GM21390 (cell line): ENCODE data around the gene NYAP1.
"Not testable (repeated sequence)": the region's sequence is repeated elsewhere in the genome, so short reads cannot be mapped to it uniquely, and the experiment has no call there.

Experiments
- ATAC-seq: cut with Tn5 transposase; IDR thresholded peaks from one replicate; pipeline ENCODE4 v1.9.1; 2021; ENCODE audit not compliant: unreplicated experiment

The NYAP1 gene

GRCh38 chr7:100483722-100484672, at the start of gene NYAP1:
Gene NYAP1 (plus strand): TSS chr7:100483927. CDS start chr7:100485312, 1,385 bp downstream.
- peak; percentile 23 for ATAC-seq

- no peak for ATAC-seq
Measured at GRCh38 chr7:100434297-100435144, 49.2 kb upstream of the NYAP1 start.

- ATAC-seq = peak; percentile 25
Measured at GRCh38 chr7:100435401-100436304, 48.1 kb upstream of the NYAP1 start.

GRCh38 chr7:100437150-100438100, 46.3 kb upstream of the NYAP1 start:
- no peak for ATAC-seq

GRCh38 chr7:100438172-100438571, 45.6 kb upstream of the NYAP1 start:
- ATAC-seq = no peak

GRCh38 chr7:100438731-100439130, 45.0 kb upstream of the NYAP1 start:
- ATAC-seq = not testable (repeated sequence)

- not testable (repeated sequence) for ATAC-seq
Measured at GRCh38 chr7:100439244-100439643, 44.5 kb upstream of the NYAP1 start.

- ATAC-seq = no peak
Measured at GRCh38 chr7:100441641-100442535, 41.8 kb upstream of the NYAP1 start.

- no peak for ATAC-seq
Measured at GRCh38 chr7:100443096-100443840, 40.5 kb upstream of the NYAP1 start.

- no peak for ATAC-seq
Measured at GRCh38 chr7:100444311-100445278, 39.1 kb upstream of the NYAP1 start.

- ATAC-seq = no peak
Measured at GRCh38 chr7:100446040-100446439, 37.7 kb upstream of the NYAP1 start.

GRCh38 chr7:100447363-100447762, 36.4 kb upstream of the NYAP1 start:
- ATAC-seq = not testable (repeated sequence)

- no peak for ATAC-seq
Measured at GRCh38 chr7:100449190-100449795, 34.4 kb upstream of the NYAP1 start.

- no peak for ATAC-seq
Measured at GRCh38 chr7:100452513-100452912, 31.2 kb upstream of the NYAP1 start.

GRCh38 chr7:100453854-100454253, 29.9 kb upstream of the NYAP1 start:
- ATAC-seq = not testable (repeated sequence)

GRCh38 chr7:100455206-100455605, 28.5 kb upstream of the NYAP1 start:
- no peak for ATAC-seq
